Stimulated activated CD4-positive, alpha-beta T cell treated with anti-CD3 and anti-CD28 coated beads, Interleukin-15, amount 100 ng/mL, for 24 hours (primary cell): Measurements from ENCODE around the gene SEMA6C.

Experiments used
- DNase-seq: peaks from one replicate; pipeline ENCODE4 v3.0.0-alpha.2; 2020

The SEMA6C gene

GRCh38 chr1:151158751-151159251, 12.4 kb upstream of the SEMA6C start:
- peak; percentile 31 for DNase-seq

GRCh38 chr1:151158326-151158725, 11.9 kb upstream of the SEMA6C start:
- peak; percentile 73 for DNase-seq

- peak; percentile 79 for DNase-seq
Observed at GRCh38 chr1:151157067-151157531, 10.7 kb upstream of the SEMA6C start.

- peak; percentile 93 for DNase-seq
Observed at GRCh38 chr1:151156515-151156819, 10.0 kb upstream of the SEMA6C start, which contains the start of gene TNFAIP8L2. TNFAIP8L2 (plus strand) TSS chr1:151156649; CDS start chr1:151158698, 2,049 bp downstream.

- DNase-seq, result no peak
Observed at GRCh38 chr1:151147665-151148064, 1.2 kb upstream of the SEMA6C start.

GRCh38 chr1:151147132-151147503, 687 bp upstream of the SEMA6C start:
- DNase-seq, result no peak

GRCh38 chr1:151146072-151146411, 389 bp downstream of the SEMA6C start:
- DNase-seq, result no peak

- peak; percentile 45 for DNase-seq
Observed at GRCh38 chr1:151145304-151146071, 943 bp downstream of the SEMA6C start.

- DNase-seq, result no peak
Observed at GRCh38 chr1:151144474-151145303, 1.7 kb downstream of the SEMA6C start.

- no peak for DNase-seq
Observed at GRCh38 chr1:151143986-151144385, 2.4 kb downstream of the SEMA6C start.

- no peak for DNase-seq
Observed at GRCh38 chr1:151143057-151143435, 3.4 kb downstream of the SEMA6C start.

- no peak for DNase-seq
Observed at GRCh38 chr1:151142411-151143056, 3.9 kb downstream of the SEMA6C start.

- DNase-seq, result no peak
Observed at GRCh38 chr1:151137789-151138188, 8.6 kb downstream of the SEMA6C start.

- no peak for DNase-seq
Observed at GRCh38 chr1:151135433-151136385, 10.7 kb downstream of the SEMA6C start.

GRCh38 chr1:151134991-151135390, 11.4 kb downstream of the SEMA6C start:
- DNase-seq, result no peak

GRCh38 chr1:151134396-151134795, 12.0 kb downstream of the SEMA6C start:
- no peak for DNase-seq

GRCh38 chr1:151133018-151133806, 13.2 kb downstream of the SEMA6C start:
- DNase-seq, result no peak

GRCh38 chr1:151132335-151133017, 14.0 kb downstream of the SEMA6C start:
- no peak for DNase-seq

GRCh38 chr1:151131701-151132334, 14.6 kb downstream of the SEMA6C start:
- no peak for DNase-seq

- DNase-seq, result peak; percentile 90
Observed at GRCh38 chr1:151130987-151131586, 15.3 kb downstream of the SEMA6C start.
